GM12864 (cell line): Measurements from ENCODE around the gene KPRP.

ENCODE experiments used
- DNase-seq: peaks from one replicate; pipeline ENCODE4 v3.0.0-alpha.2; 2011; ENCODE audit warnings: low read depth
- H3K4me3 ChIP-seq: 2 replicates; pipeline ENCODE4 v1.5.1; 2011; ENCODE audit warnings: mild to moderate bottlenecking, low read depth, low read length, control low read depth
- TF ChIP-seq, protein P1 (sequence below): IDR thresholded peaks from 2 replicates; pipeline ENCODE4 v1.5.1; 2011; ENCODE audit warnings: low read depth, mild to moderate bottlenecking, moderate library complexity, low read length, control low read depth, inconsistent platforms; ENCODE audit errors: missing control alignments

The KPRP gene, protein sequence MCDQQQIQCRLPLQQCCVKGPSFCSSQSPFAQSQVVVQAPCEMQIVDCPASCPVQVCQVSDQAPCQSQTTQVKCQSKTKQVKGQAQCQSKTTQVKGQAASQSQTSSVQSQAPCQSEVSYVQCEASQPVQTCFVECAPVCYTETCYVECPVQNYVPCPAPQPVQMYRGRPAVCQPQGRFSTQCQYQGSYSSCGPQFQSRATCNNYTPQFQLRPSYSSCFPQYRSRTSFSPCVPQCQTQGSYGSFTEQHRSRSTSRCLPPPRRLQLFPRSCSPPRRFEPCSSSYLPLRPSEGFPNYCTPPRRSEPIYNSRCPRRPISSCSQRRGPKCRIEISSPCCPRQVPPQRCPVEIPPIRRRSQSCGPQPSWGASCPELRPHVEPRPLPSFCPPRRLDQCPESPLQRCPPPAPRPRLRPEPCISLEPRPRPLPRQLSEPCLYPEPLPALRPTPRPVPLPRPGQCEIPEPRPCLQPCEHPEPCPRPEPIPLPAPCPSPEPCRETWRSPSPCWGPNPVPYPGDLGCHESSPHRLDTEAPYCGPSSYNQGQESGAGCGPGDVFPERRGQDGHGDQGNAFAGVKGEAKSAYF

DNA sequence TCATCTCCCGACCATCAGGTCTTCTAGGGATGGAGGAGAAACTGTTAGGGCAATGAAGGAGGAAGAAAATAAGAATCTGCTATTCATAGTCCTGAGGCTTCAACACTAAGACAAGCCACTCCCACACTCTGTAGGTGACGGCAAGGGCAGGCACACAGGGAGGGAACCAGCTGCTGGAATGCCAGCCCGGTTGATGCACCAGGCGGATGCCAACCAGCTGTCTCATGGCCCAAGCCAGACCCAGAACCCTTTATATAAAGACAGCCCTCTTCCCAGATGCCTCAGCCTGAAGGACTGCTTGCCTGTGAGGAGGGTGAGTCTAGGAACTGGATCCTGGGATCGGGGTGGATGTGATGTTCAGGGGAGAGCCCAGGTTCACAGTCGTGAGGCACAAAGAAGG, at the start of gene KPRP:
Gene KPRP, plus strand, starts transcription at position 279 of the 400 bp plus-strand sequence. CDS start 1,564 bp downstream, outside the sequence.
- no peak within 1 kb of the TSS for H3K4me3 ChIP-seq
- TF ChIP-seq, protein P1, sequence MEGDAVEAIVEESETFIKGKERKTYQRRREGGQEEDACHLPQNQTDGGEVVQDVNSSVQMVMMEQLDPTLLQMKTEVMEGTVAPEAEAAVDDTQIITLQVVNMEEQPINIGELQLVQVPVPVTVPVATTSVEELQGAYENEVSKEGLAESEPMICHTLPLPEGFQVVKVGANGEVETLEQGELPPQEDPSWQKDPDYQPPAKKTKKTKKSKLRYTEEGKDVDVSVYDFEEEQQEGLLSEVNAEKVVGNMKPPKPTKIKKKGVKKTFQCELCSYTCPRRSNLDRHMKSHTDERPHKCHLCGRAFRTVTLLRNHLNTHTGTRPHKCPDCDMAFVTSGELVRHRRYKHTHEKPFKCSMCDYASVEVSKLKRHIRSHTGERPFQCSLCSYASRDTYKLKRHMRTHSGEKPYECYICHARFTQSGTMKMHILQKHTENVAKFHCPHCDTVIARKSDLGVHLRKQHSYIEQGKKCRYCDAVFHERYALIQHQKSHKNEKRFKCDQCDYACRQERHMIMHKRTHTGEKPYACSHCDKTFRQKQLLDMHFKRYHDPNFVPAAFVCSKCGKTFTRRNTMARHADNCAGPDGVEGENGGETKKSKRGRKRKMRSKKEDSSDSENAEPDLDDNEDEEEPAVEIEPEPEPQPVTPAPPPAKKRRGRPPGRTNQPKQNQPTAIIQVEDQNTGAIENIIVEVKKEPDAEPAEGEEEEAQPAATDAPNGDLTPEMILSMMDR = no peak

GRCh38 chr1:152718238-152718637, 39.6 kb upstream of the KPRP start:
- TF ChIP-seq, protein P1 = no peak
- H3K4me3 ChIP-seq = no peak overlapping the region
- no peak for DNase-seq

More for the DNA sequence above, at the start of gene KPRP:
- DNase-seq = no peak

- no peak overlapping the region for H3K4me3 ChIP-seq
- TF ChIP-seq, protein P1 = no peak
- no peak for DNase-seq
Measured at GRCh38 chr1:152725261-152725660, 32.6 kb upstream of the KPRP start.

GRCh38 chr1:152728986-152729385, 28.8 kb upstream of the KPRP start:
- TF ChIP-seq, protein P1 = no peak

DNA sequence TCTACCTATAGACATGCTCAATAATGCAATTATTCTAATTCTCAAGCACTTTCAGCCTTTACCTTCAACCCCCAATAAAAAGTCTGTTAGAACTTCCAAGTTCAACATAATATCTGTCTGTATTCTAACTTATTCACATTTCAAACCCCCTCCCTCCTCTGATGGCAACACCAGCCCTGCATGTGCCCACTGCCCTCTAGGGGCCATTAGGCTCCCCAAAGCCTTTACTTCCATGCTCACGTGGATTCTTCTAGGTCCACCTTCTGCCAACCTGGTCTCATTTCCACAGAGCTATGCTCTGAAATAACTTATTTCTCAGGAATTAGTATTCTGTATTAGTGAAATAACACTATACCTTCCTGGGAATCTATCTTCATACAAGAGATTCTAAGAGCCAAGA, 22.2 kb upstream of the KPRP start:
- no peak for DNase-seq
- H3K4me3 ChIP-seq = no peak overlapping the region
- TF ChIP-seq, protein P1 = peak; percentile 36

More at GRCh38 chr1:152728986-152729385, 28.8 kb upstream of the KPRP start:
- DNase-seq = no peak
- H3K4me3 ChIP-seq = no peak overlapping the region

- no peak for DNase-seq
- TF ChIP-seq, protein P1 = no peak
- no peak overlapping the region for H3K4me3 ChIP-seq
Measured at GRCh38 chr1:152737997-152738396, 19.8 kb upstream of the KPRP start.

GRCh38 chr1:152739841-152740240, 18.0 kb upstream of the KPRP start:
- no peak for DNase-seq
- TF ChIP-seq, protein P1 = no peak

More at GRCh38 chr1:152739841-152740240, 18.0 kb upstream of the KPRP start:
- no peak overlapping the region for H3K4me3 ChIP-seq
